HG03097 (cell line): Measurements from ENCODE around the gene DPP6.

Experiments
- ATAC-seq: cut with Tn5 transposase; IDR thresholded peaks from one replicate; pipeline ENCODE4 v1.9.1; 2021; ENCODE audit not compliant: unreplicated experiment, low FRiP score

Gene DPP6

DNA sequence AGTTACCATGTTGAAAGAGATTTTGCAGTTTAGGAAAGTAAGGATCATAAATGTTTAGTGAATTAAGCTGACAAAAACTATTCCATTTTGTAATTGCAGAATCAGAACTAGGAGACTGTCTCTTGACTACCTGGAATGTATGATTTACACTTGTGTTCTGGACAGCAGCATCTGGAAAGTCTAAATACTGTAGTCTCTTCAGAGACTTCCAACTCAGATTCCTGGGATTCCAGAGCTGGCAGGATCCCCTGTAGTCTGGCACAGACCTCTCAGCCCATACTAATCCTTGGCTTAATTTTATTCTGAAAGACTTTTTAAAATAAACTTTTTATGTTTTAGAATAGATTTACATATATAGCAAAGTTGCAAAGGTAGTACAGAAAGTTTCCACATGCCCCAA lies 452.7 kb downstream of the DPP6 start:
- ATAC-seq: no peak

GRCh38 chr7:154505362-154505761 lies 453.2 kb downstream of the DPP6 start:
- no peak for ATAC-seq

GRCh38 chr7:154509192-154509591 lies 457.0 kb downstream of the DPP6 start:
- no peak for ATAC-seq

- no peak for ATAC-seq
Measured at GRCh38 chr7:154512121-154512833, 460.1 kb downstream of the DPP6 start.

DNA sequence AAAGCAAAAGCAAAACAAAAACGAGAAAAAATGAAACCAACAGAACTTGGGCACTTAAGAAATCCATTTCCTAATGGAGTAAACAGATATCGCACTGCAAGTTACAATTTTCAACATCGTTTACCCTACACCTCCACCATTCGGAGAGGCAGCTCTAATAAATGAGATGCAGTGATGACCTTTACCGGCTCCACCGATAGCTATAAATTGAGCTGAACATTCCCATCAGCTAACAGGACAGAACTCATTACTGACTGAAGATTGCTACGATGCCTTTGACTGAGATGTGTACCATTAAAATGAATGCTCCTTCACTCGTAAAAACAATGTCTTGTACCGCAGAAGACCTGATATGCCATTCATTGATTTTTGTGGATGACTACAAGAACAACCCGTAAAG lies 465.6 kb downstream of the DPP6 start:
- ATAC-seq: no peak

GRCh38 chr7:154519229-154519628 lies 467.0 kb downstream of the DPP6 start:
- no peak for ATAC-seq

GRCh38 chr7:154530136-154530535 lies 477.9 kb downstream of the DPP6 start:
- ATAC-seq: no peak

GRCh38 chr7:154532771-154533170 lies 480.6 kb downstream of the DPP6 start:
- ATAC-seq: no peak

- ATAC-seq: no peak
Measured at GRCh38 chr7:154540596-154540995, 488.4 kb downstream of the DPP6 start.

GRCh38 chr7:154541606-154542005 lies 489.4 kb downstream of the DPP6 start:
- no peak for ATAC-seq

DNA sequence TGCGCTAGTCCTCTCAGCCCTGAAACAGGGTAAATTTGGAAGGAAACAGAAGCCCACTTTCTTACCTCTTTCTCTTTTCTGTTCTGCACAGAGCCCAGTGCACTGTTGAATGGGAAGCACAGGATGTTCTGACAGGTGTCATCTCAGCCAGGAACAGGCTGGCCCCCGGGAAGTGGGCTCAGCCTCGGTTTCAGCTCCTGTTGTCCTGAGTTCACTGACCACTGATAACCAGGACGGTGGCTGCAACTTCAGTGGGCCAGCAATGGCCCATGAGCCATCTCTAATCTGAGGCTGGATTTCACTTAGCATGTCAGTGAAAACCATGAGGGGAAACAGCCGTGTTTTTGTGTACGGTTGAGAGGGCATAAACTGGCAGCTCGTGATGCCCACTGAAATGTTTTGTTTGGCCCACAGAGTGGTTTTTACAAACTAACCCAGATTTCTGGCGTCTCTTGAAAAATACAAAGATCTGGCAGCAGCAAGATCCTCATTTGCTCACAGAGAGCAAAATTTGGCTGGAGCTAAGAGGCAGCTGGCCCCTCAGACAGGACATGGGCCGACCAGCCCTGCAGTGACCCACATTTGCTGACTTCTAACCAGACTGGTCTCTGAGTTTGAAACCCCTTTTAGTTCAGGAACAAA lies 494.9 kb downstream of the DPP6 start:
- ATAC-seq: no peak

GRCh38 chr7:154553711-154554265 lies 501.6 kb downstream of the DPP6 start:
- no peak for ATAC-seq

DNA sequence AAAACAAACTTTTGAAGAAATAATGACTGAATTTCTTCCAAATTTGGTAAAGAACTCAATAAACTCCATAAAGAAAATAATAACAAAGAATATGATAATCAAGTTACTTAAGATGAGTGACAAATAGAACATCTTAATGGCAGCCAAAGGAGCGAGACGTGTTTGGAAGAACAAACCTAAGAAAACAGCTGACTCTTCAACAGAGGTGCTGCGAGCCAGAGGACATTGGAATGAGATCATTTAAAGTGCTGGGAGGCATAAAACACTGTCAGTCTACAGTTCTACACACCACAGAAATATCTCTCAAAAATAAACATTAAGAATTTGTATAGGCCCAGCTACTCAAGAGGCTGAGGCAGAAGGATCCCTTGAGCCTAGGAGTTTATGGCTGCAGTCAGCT lies 507.3 kb downstream of the DPP6 start:
- no peak for ATAC-seq

DNA sequence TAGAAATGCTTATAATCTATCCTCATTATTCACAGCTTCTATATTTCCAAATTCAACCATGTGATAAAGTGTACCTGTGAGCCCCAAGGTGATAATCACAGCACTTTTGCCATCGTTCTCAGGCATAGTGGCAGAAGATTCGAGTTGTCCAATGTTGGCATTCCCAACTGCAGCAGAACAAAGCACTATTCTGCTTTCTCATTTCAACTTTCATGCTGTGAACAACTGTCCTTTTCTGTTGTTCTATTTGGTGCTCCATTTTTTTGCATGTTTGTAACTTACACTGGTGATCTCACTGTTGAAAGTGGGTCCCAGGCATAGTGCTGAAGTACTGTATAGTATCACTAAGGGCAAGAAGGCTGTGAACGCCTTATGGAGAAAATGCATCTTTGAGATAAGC lies 512.5 kb downstream of the DPP6 start:
- ATAC-seq: no peak

DNA sequence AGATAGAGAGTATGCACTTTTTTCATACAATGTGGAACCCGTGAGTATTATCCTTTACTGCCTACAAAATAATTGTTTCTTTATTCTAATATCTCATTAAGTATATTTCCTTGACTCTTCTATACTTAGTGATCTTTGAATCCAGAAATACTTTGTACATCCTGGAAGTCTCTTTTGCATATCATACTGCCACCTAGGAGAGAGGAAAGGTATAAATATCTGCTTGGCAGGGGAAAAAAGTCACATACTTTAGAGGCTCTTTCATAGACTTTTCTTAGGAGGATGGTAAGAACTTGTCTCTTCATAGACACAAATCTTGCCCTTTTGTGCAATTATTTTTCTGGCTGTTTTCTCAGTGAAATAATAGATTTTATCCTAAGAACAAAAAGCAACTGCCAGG lies 514.7 kb downstream of the DPP6 start:
- no peak for ATAC-seq

- ATAC-seq: no peak
Measured at GRCh38 chr7:154568346-154568745, 516.1 kb downstream of the DPP6 start.

DNA sequence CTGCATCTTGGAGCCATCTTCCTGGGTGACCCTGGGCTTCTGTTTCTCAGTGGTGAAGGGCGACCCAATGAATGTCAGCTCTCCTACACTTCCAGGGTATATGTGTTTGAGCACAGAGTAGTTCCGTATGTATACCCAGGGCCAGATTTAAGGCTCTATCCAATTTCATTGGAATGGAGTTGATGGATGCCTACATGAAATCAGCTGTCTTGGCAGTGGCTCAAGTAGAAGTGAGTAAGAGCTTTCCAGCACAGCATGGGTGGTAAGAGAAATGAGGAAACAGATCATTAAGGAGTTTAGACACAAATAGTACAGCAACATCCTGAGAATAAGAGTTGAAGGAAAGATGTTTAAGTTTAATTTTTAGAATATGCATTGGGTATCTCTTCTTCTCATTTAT lies 517.7 kb downstream of the DPP6 start:
- ATAC-seq: no peak

GRCh38 chr7:154571772-154572171 lies 519.6 kb downstream of the DPP6 start:
- no peak for ATAC-seq

GRCh38 chr7:154574235-154574634 lies 522.0 kb downstream of the DPP6 start:
- ATAC-seq: no peak

GRCh38 chr7:154575497-154575896 lies 523.3 kb downstream of the DPP6 start:
- no peak for ATAC-seq

DNA sequence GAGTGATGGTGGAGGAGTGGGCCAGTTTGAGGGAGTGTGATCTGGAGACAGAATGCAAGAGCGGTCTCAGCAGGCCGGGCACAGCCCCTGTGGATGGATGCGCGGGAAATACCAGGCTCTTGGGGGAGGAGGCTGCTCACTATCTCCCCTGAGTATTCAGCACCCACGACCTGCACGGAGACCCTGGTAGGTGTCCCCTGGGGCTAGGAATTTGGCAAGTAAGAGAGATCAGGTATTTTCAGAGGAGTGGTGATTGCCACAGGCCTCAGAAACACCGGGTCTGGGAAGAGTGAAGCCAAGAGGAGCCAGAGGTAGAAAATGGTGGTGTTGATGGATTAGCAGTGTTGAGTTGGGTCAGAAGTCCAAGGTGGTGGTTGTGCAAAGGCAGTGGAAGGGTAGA lies 524.4 kb downstream of the DPP6 start:
- no peak for ATAC-seq
